DMS153 treated with DMSO at 0.1 percent for 48 hours (cell line): ENCODE measurements around the gene CAPN15.

Experiments
- DNase-seq: peaks from one replicate; lab custom pipeline; 2025; ENCODE audit not compliant: unreplicated experiment; lab: John Stamatoyannopoulos, UW

The CAPN15 gene

DNA sequence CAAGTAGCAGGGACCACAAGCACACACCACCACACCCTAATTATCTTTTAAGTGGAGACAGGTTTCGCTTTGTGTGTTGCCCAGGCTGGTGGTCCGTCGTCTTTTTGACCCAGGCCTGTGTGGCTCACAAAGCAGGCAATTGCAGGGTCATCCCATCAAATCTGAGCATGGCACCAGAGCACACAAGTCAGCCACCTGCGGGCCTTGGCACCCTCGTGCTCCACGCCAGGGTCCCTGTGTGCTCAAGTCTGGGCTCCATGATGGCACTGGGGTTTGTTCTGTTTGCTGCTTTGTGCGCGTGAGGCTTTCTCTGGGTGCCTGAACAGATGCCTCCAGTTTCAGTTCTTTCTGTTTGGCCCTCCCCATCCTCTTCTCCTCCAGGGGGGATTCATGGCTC, 2.4 kb upstream of the CAPN15 start:
- no peak for DNase-seq

DNA sequence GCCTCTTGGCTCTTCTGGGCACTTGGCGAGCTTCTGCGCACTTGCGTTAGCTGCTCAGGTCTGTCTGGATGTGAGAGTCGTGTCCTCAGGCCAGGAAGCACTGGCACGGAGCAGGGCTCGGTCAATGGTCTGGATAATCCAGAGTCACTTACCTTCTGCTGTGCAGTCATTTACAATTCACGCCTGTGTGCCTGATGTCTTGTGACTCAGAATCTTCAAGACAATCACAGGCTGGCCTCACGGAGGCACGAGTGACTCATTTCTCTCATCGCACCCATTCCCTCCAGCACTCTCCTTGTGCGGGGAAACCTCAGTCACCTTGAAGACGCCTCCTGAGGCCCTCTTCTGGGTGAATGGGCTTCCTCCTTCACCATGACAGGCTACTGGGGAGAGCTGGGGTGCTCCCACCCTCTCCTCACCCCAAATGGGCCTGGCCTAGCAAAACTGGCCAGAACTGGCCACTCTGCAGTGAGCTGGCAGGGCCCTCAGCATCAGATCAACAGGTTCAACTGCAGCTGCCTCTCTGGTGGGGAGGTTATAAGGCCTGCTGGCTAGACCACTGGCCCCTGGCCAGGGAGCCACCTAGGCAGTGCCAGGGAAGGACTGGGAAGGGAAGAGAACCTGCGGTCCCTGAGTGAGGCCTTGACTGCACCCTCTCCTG, 1.9 kb upstream of the CAPN15 start:
- DNase-seq = no peak

GRCh38 chr16:526181-527014, 1.1 kb upstream of the CAPN15 start:
- no peak for DNase-seq

DNA sequence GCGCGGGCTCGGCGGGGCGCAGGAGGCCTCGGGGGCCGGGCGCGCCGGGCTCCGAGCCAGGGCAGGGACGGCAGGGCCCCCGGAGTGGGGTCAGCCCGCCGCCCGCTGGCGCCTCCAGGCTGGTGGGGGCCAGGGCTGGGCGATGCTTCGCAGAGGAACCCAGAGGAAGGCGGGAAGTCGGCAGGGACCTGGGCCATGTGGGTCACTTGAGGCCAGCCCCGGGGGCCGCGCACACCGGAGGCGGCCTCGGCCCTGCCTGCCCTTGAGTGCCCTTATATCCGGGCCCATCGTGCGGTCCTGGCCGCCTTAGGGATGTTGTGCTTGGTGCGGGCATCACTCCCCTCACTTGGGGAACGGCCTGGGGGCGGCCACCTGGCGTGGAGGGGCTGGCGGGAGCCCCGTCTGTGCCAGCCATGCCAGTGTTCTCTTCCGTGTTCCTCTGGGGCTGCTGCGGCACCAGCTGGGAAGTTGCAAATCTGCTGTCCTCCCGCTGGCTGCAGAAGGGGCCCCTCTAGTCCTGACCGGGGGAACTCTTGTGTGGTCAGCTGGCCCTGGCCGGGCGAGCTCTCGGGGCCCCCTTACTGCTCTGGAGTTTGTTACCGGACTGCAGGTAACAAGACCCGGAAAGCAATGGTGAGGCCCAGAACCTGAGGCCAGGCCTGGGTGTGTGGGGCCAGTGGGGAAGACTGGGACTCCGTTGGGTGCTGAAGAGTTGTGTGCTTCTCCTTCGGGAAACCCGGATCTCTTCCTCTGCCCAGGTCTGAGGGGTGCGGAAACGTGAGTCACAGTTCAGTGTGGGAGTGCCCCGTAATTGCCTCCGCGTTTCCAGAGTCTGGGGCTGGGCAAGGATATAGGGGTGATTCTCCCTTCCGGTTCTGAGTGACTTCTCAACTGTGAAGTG, 849 bp downstream of the CAPN15 start:
- DNase-seq = no peak

DNA sequence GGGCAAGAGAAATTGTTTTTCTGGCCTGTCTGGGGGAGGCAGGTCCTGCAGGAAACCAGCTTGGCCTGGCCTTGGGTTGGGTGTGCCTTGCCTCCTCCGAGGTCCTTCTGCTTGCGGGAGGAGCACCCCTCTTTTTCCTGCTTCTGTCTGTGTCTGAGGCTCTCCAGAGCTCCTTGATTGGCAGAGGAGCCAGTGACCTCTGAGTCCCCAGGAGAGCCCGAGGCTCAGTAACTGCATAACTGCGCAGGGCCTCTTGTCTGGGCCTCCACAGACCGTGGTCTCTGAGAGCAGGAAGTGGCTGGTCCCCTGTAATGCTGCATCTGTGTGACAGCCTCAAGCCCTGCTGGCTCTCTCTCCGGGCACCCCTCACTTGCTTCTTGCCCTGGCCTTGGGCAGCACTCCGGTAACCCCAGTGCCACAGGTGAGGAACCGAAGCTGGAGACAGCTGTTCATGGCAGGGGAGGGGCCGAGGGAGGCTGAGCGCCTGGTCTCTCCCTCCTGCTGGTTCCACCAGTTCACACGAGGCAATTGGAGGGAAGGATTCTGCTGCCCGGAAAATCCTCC, 1.6 kb downstream of the CAPN15 start:
- no peak for DNase-seq

DNA sequence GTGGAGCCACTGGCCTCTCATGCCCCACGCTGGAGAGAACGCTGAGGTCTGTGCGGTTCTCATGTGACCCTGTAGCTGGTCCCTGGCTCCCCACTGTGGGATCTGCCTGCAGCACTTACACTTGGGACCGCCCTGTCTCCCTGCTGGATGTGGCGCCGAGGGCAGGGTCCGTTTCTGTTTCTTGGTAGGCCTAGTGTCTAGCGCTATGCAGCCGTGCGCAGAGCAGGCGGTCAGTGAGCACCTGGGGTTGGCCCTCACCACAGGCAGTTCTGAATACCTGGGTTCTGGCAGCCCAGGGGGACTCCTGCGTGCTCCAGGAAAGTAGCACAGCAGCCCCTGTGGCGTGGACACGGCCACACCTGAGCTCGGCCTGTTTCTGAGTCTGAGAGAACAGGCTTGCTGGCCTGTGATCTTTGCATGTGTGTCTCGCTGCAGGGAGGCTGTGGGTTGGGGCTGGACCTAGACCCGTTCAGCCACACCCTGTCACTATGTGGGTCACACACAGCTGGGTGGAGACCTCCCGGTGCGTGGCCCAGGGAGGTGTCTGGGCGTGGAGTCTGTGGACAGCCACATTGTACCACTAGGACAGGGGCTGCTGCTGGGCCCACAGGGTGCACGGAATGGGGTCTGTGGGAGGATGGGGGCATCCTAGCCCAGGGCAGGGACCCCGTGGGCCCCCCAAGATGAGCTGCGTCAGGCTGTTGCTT, 2.8 kb downstream of the CAPN15 start:
- DNase-seq = no peak

DNA sequence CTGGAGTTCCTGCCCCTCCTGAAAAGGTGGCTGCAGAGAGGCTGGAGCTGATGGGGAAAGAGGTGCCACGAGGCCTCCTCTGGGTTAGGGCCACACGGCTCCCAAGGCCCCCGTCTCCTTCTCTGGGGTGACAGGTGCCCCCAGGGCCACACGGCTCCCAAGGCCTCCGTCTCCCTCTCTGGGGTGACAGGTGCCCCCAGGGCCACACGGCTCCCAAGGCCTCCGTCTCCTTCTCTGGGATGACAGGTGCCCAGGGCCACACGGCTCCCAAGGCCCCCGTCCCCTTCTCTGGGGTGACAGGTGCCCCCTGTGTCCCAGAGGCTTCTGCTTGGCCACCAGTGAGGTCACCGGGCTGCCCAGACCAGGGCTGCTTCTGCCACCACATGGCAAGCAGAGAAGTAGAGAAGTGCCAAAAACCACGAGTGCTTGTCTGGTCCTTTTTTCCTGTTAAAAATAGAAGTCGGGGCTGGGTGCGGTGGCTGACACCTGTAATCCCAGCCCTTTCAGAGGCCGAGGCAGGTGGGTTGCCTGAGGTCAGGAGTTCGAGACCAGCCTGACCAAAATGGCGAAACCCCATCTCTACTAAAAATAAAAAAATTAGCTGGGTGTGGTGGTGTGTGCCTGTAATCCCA, 4.1 kb downstream of the CAPN15 start:
- no peak for DNase-seq

- DNase-seq = no peak
Observed at GRCh38 chr16:533391-534123, 6.0 kb downstream of the CAPN15 start.

DNA sequence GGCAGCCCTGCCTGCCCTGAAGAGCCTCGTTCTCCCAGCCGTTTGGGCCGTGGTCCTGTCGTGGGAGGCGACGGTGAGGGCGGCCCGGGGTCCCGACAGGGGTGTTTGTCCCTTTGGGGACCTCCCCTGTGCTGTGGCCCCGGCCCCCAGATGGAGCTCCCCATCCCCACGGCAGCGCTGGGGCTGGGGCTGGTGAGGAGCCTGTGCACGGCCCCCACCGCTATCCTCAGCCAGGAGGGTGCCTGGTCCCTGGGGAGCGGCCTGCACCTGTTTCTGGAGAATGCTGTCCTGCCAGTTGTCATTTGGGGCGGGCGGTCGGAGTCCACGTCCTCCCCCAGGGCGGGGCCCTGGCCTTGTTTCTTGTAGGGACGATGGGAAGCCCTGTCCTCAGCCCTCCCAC, 6.6 kb downstream of the CAPN15 start:
- DNase-seq = no peak

DNA sequence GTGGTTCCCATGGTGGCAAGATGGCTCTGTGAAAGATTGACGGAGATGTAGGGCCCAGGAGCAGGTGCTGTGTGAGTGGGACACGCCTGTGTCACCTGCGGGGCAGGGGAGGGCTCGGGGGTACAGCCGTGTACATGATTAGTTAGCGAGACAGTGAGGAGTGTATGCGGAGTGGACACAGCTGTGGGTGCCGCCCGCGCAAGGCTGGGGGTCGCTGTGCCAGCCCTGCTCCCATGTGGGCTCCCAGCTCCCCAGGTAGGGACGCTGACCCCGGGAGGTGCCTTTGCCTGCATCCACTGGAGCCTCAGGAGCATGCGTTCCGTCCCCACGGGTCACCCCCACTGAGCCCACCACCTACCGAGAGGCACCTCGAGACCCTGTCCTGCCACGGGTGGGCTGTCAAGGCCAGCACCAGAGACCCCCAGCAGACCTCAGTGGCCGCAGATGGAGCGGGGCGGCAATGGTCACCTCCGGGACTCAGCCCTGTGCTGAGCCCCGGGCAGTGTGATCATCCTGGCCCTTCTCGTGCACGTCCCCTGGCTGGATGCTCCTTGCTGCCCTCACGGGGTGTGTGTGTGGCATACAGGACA, 7.4 kb downstream of the CAPN15 start:
- DNase-seq = no peak

GRCh38 chr16:535446-536405, 8.2 kb downstream of the CAPN15 start:
- no peak for DNase-seq

GRCh38 chr16:536746-537145, 9.2 kb downstream of the CAPN15 start:
- no peak for DNase-seq

GRCh38 chr16:537415-538335, 10.2 kb downstream of the CAPN15 start:
- no peak for DNase-seq

DNA sequence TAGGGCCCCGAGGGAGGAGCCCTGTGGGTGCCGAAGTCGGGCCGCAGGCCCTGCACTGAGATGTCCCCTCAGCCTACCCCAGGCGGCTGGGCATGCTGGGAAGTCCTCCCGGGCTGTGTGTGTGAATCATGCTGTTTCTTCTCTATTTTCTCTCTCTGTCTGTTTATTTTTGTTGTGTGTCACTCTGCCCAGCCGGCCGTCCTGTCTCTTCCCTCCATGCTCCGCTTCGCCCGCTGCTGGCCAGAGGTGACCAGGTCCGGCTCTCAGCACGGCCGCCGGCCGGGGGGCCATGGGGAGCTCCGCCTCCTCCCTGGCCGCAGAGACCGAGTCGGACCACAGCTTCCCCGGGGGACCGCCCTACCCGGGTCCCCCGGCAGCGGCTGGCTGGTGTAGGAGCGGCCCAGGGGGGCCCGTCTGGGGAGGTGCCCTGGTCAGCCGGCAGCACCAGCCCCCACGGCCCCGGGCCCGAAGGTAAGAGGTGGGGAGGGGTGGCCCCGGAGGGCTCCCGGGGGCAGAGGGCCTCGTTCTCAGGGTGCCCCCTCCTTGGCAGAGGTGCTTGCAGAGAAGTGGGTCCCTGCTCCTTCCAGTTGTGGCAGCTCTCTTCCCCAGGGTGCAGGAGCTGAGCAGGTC, 12.5 kb downstream of the CAPN15 start:
- no peak for DNase-seq

GRCh38 chr16:540645-541340, 13.3 kb downstream of the CAPN15 start:
- no peak for DNase-seq
